GM21526 (cell line): ENCODE data around the gene PDZD4.
"Not testable (repeated sequence)": the region's sequence is repeated elsewhere in the genome, so short reads cannot be mapped to it uniquely, and the experiment has no call there.

Source experiments
- ATAC-seq: cut with Tn5 transposase; IDR thresholded peaks from one replicate; pipeline ENCODE4 v1.9.1; 2021; ENCODE audit warnings: moderate library complexity; ENCODE audit not compliant: unreplicated experiment, low FRiP score

PDZD4 gene

DNA sequence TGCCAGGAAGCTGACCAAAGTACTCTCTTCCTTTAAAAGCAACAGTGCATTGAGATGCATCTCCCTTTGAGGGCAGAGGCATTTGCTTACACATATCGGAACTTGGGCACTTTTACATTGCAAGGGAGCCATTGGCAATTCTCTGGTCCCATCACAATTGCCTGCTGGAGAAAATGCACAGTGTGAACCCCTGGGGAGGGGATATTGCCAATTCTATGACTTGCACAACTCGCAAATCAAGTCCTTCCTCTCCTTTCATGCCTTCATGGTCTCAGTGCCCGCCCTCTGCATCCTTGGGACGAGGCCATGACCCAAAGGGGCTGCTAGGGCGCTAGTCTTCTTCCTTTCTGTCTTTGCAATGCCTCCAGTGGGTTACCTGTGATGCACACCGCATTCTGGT lies 14.9 kb upstream of the PDZD4 start:
- no peak for ATAC-seq

DNA sequence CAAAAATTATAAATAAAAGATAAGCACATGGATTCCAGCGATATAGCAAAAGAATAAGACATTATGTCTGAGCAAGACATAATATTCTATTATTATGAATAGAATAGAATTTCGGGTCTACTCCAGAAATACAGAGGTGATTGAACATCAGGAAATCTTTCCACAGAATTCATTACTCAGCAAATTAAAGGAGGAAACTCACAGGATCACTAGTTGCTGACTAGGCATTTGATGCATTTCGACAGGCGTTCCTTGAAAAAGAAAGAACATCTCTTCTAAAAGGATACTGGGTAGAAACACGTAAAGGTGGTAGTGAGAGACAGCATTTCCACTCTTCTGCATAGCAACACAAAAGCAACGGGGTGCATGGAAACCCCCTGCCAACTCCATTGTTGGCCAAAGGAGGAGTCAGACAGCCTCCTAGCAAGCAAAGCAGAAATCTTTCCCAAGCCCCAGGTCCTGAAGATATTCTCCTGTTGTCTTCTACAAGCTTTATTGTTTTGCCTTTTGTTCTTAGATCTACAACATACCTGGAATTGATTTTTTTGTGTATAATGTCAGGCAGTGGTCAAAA lies 14.3 kb upstream of the PDZD4 start:
- ATAC-seq = no peak

DNA sequence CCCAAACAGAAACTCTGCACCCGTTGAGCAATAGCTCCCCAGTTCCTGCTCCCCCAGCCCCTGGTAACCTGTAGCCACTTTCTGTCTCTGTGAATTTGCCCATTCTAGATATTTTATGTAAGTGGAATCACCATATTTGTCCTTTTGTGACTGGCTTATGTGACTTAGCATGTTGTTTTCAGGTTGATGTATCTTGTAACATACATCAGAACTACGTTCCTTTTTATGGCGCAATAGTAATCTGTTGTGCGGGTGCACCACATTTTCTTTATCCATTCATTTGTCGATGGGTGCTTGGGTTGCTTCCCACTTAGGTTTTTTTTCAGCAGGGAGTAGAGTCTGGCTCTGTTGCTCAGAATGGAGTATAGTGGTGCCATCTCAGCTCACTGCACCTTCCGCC lies 6.6 kb upstream of the PDZD4 start:
- no peak for ATAC-seq

DNA sequence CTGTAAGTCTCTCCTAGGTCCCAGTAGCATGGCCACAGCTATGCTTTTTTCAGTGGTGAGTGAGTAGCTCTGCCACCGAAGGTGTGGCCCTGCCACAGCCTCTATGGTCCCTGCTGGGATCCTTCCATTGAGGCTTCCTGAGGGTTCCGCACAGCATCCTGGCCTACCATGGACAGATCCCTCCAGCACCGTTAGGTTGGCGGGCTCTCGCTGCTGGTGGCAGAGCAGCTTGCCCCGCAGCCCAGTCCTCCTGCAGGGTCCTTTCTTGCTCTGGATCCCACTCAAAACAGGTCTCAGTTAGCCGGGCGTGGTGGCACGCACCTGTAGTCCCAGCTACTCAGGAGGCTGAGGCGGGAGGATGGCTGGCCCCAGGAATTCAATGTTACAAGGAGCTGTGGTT lies 2.4 kb upstream of the PDZD4 start:
- ATAC-seq = no peak

DNA sequence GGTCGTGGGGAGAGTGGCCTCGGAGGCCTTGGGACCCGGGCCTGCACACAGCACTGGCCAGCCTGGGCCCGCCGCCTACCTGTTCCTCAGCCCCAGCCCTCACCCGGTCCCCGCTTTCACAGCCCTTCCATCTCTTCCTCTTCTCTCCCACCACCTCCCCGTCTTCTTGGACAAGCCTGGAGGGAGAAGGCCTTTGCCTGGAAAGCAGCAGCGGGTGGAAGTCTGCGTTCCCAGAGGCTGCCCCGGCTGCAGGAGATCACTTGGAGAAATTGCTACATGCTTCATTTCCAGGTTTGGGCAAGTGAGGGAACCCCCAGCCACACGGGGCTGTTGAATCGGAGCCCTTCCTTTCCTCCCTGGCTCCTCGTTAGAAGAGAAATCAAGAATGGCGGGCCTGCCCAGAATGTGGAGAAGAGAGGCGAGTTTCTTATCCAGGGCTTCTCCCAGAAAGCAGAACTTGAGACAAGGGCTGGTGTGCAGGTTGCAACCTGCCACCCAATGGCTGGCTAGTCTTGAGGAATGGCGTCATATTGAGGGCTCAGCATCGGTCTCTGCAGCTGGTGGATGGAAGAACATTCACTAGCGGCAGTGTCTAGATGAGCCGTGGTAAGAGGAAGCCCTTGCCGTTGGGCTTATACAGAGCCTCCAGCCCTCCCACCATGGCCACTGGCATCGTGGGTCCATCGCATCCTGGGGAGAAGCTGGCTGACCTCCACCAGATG lies 1.2 kb upstream of the PDZD4 start:
- ATAC-seq = no peak

DNA sequence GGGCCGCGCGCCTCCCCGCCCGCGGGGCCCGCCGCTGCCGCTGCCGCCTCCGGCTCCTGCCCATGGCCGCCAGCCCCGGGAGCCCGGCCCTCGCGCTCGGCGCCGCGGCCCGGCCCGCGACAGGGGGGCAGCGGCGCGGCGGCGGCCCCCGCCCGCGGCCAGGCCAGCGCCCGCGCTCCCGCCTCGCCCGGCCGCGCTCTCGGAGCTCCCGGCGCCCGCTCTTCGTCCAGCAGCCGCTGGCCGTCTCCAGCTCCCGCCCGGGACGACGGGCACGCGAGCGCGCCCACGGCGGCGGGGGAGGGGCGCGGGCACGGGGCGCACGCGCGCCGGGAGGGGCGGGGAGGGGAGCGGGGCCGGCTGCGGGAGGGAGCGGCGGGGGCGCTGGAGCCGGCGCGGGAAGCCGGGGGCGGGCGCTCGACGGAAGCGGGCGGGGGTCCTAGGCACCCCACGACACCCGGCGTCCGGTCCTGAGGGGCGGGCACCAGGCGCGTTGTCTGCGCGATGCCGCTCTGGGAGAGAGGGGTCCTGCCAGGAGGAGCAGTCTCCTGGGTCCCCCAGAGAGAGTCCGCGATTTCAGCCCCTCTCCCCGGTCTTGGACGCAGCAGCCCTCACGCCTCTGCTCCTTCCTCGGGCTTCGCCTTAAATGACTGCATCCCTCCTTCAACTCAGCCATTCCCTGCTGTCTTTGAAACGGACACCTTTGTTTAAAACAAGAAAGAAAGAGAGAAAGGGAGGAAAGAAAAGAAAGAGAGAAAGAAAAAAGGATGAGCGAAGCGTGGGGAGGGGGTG lies 490 bp upstream of the PDZD4 start:
- no peak for ATAC-seq

DNA sequence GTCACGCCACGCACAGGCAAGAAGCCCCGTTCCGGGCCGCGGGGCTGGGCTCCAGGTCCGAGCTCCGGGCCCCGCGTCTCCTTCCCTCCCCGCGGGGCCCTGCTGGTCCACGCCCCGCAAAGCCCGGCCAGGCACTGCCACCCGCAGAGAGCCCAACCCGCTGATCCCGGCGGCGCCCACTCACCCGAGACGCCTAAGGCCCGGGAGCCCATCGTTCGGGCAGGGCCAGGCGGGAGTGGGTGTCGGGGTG lies 870 bp downstream of the PDZD4 start:
- ATAC-seq = no peak

DNA sequence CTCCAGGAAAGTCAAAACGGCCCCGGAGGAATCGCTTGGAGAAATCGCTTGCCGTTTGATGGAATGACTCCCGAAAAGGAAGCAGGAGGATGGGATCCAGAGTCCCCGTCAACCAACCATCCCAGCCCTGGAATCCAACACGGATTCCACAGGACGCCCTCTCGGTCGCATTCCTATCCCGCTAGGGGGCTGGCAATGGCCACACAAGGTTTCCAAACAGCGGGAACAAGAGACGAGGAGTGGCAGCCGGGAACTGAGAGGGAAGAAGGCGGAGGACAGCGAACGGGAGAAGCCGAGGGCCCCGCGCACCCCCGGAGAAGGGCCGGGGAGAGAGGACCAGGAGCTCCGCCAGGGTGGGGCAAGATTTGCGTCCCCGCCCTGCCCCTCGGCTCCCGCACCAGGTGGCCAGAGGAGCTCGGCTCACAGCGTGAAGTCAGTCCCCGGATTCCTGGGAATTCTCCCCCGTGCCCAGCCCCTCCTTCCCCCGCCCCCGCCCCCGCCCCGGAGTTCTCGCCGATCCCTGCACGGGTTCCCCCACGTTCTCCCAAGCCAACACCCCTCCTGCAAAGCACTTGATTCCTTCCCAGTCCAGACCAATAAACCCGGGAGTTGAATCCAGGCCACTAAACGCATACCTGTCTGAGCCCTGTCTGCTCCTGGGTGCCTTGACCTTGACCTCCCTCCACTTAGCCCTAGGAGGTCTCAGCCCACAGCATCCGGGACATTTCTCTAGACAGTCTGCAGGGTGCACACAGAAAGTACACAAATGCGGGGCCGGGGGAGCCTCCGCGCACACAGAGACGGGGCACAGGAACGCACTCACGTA lies 1.4 kb downstream of the PDZD4 start:
- ATAC-seq = no peak

DNA sequence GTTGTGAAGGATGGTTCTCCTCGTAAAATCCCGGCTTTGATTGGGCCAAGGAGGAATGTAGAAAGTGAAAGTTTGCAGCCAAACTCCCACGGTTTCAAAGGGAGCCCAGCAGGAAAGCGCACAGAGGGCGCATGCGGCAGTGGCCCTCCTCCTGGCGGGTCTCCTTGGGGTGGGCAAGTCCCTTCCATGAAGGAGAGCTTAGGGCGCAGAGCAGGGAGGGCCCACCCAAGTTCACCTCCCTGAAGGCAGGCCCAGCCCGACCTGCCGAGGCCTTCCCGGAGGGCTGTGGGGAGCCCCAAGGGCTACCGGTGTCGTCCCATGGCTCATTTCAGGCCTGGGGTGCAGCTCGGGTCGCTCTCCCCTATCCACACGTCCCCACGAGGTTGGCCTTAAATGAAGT lies 2.0 kb downstream of the PDZD4 start:
- no peak for ATAC-seq

DNA sequence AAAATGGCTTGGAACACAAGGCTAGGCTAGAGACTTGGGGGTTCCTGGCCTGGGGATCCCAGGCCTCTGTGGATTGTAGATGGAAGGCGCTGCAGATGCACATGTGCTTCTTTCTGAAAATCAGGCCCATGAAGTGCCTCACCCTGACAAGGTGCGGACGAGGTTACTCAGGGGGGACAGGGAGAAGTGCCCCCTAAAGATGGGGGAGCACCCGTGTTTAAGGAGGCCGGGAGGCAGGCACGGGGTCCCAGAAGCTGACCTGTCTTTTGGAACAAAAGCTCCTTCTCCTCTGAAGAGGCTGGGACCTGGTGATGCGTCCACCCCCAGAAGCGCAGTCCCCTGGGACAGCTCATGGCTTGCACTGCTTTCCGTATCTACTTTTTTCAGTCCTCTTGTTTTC lies 2.4 kb downstream of the PDZD4 start:
- ATAC-seq = no peak

DNA sequence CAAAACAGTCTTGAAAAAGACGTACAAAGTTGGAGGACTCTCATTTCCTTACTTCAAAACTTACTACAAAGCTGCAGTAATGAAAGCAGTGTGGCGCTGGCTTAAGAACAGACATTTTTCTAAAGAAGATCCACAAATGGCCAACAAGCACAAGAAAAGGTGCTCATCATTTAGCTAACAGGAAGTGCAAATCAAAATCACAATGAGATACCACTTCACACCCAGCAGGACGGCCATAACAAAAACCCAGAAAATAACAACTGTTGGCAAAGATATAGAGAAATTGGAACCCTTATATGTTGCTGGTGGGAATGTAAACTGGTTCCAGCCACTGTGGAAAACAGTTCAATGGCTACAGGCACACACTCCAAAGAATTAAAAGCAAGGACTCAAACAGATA lies 3.3 kb downstream of the PDZD4 start:
- no peak for ATAC-seq

DNA sequence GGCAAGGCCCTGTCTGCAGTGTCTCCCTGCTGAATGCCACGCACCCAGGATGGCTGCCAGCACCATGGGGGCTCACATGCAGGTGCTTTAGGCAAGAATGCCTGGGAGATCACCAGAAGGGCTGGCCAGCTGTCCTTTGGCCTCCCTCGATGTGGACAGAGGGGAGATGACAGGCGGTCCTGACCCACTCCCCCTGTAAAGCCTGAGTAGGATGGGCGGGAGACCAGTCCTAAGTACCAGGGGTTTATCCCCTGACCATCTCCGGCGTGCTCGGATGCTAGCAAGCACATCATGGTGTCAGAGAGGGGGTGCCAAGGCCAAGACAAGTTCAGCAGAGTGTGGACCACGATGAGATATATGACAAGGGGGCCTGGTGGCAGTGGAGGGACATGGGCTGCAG lies 5.3 kb downstream of the PDZD4 start:
- ATAC-seq = no peak

DNA sequence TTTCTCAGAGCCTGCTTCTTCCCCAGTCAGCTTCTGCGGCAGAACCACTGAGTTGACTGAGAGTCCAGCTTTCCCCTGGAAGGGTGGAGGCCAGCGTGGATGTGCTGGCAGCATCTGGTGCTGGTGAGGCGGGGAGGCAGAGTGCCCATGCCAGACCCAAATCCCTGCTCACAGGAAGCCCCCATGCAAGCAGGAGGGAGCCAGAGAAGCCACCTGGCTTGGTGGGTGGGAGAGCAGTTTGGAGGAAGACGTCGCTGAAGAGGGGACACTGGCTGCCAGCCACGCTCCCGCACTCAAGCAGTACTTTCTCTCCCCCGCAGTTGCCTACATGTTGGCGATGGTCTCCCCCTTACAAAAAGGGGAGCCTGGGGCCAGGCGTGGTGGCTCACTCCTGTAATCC lies 6.0 kb downstream of the PDZD4 start:
- no peak for ATAC-seq

DNA sequence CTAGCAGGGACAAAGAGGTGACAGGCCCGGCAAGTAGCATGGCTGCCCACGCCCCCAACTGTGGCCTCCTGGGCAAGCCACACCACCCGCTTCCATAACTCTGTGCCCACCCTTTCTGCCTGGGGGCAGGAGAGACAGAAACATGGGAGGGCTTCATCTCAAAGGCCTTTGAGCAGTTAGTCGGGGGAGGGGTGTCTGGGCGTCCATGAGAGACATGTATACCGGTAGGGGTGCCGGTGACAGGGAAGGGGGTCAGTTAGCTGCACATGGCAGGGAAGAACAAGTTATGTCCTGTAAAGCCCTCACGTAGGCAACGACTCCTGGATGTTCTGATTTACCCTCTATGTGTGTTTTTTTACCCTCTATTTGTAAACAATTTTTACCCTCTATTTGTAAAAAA lies 9.3 kb downstream of the PDZD4 start:
- ATAC-seq = no peak

DNA sequence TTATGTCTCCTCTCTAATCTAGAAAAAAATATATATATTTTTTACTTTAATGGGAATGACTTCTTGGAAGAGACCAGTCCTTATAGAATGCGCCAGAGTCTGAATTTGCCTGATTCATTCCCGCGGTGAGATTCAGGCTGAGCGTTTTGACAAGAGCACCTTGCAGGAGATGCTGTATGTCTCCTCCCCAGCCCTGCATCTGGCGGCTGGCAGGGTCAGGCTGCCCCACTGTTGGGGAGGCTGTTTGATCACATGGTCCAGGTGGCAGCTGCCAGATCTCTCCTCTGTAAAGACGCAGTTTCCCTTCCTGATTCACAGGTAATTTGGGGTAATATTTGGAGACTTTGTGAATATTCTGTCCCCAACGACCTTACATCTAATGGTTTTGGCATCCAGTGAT lies 9.7 kb downstream of the PDZD4 start:
- no peak for ATAC-seq

DNA sequence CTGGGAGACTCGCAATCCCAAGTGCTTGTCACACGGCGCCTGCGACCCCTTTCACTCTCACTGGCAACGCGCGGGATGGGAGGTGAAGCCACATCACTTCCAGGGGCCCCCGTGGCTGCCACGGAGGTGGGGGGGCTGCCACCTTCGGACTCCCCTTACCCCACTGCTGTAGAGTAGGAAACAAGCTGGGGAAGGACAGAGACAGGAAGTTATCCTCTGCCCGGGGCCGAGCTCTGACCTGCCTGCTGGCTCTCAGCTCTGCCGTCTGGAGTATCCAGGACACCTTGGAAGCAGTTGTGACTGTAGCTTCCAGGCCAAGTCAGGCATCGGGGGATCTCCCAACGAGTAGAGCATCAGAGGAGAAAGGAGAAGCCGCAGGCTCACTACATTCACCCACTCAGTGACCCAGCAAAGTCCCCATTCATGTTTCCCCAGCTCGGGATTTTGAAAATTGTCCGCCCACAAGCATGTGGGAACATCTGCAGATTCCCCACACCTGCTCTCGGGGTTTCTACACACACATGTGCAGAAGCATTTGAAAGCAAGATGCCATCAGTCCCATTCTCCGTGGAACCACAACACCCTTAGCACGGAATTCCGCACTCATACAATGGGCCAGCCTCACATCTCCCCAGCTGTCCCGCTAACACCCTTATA lies 10.8 kb downstream of the PDZD4 start:
- no peak for ATAC-seq

DNA sequence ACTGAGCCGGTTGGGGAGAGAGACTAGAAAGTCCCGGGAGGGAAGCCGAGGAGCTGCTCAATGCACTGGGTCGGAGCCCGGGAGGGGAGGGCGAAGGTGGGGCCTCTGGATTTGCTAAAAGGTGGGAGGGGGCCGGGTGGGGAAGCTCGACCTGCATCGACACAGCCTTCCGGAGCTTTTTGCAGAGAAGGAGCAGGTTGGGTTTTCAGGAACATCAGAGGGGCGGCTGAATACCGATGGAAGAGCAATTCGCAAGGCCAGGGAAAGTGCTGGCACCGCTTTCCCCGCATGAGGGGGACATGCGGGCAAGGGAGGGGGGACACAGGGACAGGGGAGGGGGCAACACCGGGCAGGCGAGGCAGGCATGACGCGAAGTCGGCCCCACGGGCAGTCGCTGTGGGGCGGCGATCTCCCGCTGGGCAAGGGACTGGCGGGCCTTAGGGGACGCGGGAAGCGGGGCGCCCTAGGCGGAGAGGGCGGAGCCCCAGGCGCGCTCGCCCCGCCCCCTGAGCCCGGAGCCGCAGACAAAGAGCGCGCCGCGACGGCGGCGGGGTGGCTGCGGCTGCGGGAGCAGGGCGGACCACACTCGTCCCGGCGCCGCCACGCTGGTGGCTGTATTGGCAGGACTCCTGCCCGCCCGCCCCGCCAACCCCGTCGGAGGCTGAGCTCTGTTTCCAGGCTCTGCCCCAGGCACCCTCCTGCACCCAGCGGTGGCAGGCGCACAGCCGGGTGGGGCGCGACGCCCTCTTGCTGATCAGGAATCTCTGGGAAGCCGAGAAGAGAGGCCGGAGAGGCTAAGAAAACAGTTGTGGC lies 11.6 kb downstream of the PDZD4 start:
- ATAC-seq = no peak

DNA sequence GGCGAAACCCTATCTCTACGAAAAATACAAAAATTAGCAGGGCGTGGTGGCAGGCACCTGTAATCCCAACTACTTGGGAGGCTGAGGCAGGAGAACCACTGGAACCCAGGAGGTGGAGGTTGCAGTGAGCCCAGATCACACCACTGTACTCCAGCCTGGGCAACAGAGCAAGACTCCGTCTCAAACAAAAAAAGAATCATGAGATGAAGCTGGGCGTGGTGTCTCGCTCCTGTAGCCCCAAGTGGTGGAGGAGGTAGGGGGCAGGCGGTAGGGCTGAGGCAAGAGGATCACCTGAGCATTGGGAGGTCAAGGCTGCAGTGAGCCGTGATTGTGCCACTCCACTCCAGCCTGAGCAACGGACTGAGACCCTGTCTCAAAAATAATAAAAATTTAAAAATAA lies 12.3 kb downstream of the PDZD4 start:
- not testable (repeated sequence) for ATAC-seq

DNA sequence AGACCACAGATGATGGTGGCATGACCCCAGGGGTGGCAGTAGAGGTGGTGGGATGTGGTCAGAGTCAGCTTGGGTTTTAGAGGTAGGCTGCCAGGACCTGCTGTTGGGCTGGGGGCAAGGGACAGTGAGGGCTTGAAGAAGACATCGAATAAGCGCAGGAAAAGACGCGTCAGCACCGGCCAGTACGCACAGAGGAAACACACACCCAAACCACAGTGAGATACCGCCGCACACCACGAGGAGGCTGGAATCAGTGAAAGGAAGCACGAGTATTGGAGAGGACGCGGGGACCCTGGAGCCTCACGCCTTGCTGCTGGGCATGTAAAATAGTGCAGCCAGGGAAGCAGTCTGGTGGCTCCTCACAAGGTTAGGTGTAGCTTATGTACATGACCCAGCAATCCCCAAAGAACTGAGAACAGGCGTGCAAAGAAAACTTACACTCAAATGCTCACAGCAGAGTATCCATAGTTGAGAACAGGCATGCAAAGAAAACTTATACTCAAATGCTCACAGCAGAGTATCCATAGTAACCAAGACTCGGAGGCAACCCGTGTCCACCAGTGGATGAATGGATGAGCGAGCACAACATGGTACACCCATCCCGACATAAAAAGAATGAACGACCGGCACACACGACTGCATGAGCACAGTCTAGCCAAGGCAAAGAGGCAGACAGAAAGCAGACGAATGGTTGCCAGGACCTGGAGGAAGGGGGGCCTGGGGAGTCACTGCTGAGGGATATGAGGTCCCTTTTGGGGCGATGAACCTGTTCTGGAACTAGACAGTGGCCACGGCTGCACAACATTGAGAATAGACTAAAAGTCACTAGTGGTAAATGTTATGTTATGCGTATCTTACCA lies 13.3 kb downstream of the PDZD4 start:
- no peak for ATAC-seq
